Neural progenitor cell (in vitro differentiated cells): ENCODE measurements around the gene CYBB.

Experiments used
- CTCF ChIP-seq: fragments of 200-600 bp; sonication (generic); IDR thresholded peaks from 2 replicates; pipeline ENCODE4 v1.5.1; 2017; ENCODE audit warnings: antibody characterized with exemption, mild to moderate bottlenecking
- EZH2 ChIP-seq: fragments of 200-600 bp; sonication (generic); IDR thresholded peaks from 2 replicates; pipeline ENCODE4 v1.6.1; 2017; ENCODE audit warnings: antibody characterized with exemption, mild to moderate bottlenecking, moderate library complexity
- EZH2phosphoT487 ChIP-seq: fragments of 200-600 bp; sonication (generic); IDR thresholded peaks from 2 replicates; pipeline ENCODE4 v1.6.1; 2017; ENCODE audit warnings: antibody characterized with exemption

- no peak for TF ChIP-seq CTCF
- TF ChIP-seq EZH2 = no peak
- TF ChIP-seq EZH2phosphoT487 = no peak
Measured at GRCh38 chrX:37787423-37787869, 7.6 kb downstream of the CYBB start.
